ENCODE results near the gene PTPRCAP.

- TF ChIP-seq CTCF (conservative IDR thresholded peaks at IDR 0.05; ENCODE audit: low read length) = no peak
- TF ChIP-seq EZH2phosphoT487 (IDR thresholded peaks at IDR 0.05; ENCODE audit: borderline replicate concordance) = no peak
These were observed 18.0 kb downstream of the PTPRCAP start for GRCh38 chr11:67419325-67420049.

Measured in Loucy (cell line).